Gastroesophageal sphincter (tissue), 3 donors: ENCODE measurements around the gene KCNJ13.

Source experiments
- EP300 ChIP-seq: sonication (generic); formaldehyde crosslinking; IDR thresholded peaks from one replicate; pipeline ENCODE4 v1.6.1; 2017; ENCODE audit warnings: antibody characterized with exemption, mild to moderate bottlenecking
- POLR2A ChIP-seq, 2 donors: fragments of 450-650 bp; IDR thresholded peaks; one replicate each; pipeline ENCODE4 v1.6.1; 2017; ENCODE audit warnings: antibody characterized with exemption in 2 of 2, mild to moderate bottlenecking in 2 of 2, moderate library complexity in 1 of 2
- POLR2AphosphoS5 ChIP-seq: sonication (generic); formaldehyde crosslinking; IDR thresholded peaks from one replicate; pipeline ENCODE4 v1.6.1; 2017; ENCODE audit warnings: antibody characterized with exemption
- TF ChIP-seq, protein P1 (sequence below), 4 experiments: fragments of 200-600 bp in 2 of 4; fragments of 450-650 bp in 2 of 4; sonication (generic) in 1 of 4; IDR thresholded peaks; one replicate each; pipeline ENCODE4 v1.5.1; 2017 to 2019; ENCODE audit warnings: antibody characterized with exemption in 4 of 4, mild to moderate bottlenecking in 2 of 4, moderate library complexity in 2 of 4

DNA sequence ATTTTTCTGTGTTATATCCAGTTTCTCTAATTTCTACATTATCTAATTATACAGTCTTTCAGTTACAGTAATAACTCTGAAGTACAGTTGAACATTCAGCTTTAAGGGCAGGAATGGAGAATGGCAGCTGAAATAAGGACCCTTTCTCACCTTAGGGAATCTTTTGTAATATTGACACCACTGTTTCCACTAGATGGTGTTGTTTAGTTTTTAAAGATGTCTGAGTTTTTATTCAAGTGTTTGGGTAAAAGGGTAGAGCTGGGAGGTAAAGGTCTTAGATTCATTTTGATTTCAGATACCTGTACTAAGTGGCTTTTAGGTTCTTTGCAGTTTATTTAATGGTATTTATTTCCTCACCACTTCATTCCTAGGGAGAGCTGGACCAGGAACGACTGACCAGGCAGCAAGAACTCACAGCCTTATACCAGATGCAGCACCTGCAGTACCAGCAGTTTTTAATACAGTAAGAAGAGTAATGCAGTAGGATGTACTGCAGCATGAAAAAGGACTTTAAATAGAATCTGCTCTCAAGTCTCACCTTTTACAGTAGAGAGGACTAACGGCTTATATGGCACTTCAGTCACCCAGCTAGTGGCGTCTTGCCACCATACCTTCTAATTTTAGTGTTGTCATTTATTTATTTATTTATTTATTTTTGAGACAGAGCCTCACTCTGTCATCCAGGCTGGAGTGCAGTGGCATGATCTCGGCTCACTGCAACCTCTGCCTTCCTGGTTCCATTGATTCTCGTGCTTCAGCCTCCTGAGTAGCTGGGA lies 33.2 kb upstream of the KCNJ13 start:
- TF ChIP-seq, protein P1, sequence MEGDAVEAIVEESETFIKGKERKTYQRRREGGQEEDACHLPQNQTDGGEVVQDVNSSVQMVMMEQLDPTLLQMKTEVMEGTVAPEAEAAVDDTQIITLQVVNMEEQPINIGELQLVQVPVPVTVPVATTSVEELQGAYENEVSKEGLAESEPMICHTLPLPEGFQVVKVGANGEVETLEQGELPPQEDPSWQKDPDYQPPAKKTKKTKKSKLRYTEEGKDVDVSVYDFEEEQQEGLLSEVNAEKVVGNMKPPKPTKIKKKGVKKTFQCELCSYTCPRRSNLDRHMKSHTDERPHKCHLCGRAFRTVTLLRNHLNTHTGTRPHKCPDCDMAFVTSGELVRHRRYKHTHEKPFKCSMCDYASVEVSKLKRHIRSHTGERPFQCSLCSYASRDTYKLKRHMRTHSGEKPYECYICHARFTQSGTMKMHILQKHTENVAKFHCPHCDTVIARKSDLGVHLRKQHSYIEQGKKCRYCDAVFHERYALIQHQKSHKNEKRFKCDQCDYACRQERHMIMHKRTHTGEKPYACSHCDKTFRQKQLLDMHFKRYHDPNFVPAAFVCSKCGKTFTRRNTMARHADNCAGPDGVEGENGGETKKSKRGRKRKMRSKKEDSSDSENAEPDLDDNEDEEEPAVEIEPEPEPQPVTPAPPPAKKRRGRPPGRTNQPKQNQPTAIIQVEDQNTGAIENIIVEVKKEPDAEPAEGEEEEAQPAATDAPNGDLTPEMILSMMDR (IDR thresholded peaks at IDR 0.05), result no peak
- TF ChIP-seq POLR2A (IDR thresholded peaks at IDR 0.05) (no peak), EP300 (no peak), POLR2AphosphoS5 (no peak)
